ENCODE measurements around the gene FRG2B. TPM values are rescaled to one million over a fixed set of nuclear protein-coding genes. Genes with fewer than 3 reads are reported as not detected.
"Not testable (repeated sequence)": the region's sequence is repeated elsewhere in the genome, so short reads cannot be mapped to it uniquely, and the experiment has no call there.

The FRG2B gene
- total RNA-seq (2021): not detected in 2 replicates
- Bru-seq, nascent RNA: not detected
- not detected for BruChase-seq, experiment 1, labeled RNA remaining after a 2-hour chase
- not detected for BruChase-seq, experiment 2, labeled RNA remaining after a 6-hour chase
- long read RNA-seq: 0 reads

DNA sequence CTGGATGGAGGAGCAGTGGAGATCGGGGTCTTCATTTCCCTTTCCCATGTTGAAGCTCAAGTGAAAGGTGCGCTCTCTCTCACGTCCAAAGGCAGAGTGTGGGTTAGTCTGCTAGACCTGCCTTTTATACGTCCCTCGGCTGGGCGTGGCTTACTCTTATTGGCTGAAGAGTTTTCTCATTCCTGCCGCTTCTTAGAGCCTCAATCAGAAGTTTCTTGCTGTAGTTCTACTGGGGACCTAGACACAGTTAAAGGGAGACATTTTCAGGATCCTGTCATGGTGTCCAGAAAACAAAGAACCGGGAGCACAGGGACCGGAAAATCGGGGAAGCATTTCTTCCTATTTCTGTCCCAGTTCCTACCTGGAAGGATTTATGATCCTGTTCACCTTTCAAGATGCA, at the start of gene FRG2B:
TSS of gene FRG2B (minus strand) at position 101 of the 400 bp plus-strand sequence. CDS start at position 48, 53 bp downstream.
- intact Hi-C loops (cut with micrococcal nuclease; ENCODE audit: unreplicated experiment); H3K4me2 ChIP-seq; BruUV-seq (replicated peaks); H3K27ac ChIP-seq; POLR2A ChIA-PET (ENCODE audit: unreplicated experiment); H3K36me3 ChIP-seq (ENCODE audit: low read depth); H4K20me1 ChIP-seq (ENCODE audit: insufficient read depth); H3K79me2 ChIP-seq (ENCODE audit: low read depth); H3K4me3 ChIP-seq; H3K27me3 ChIP-seq (ENCODE audit: insufficient read depth, low read depth); H3K9me2 ChIP-seq (ENCODE audit: insufficient read depth); H3F3A ChIP-seq (ENCODE audit: insufficient read depth, low read depth); H3K4me1 ChIP-seq (replicated peaks; ENCODE audit: insufficient read depth); H2AFZ ChIP-seq; DNase-seq; CTCF ChIA-PET; H3K9me3 ChIP-seq (ENCODE audit: insufficient read depth, low read depth): not testable (repeated sequence)

- H3K9me2 ChIP-seq (ENCODE audit: insufficient read depth); H4K20me1 ChIP-seq (ENCODE audit: insufficient read depth); POLR2A ChIA-PET (ENCODE audit: unreplicated experiment); H3K36me3 ChIP-seq (ENCODE audit: low read depth); H3K4me2 ChIP-seq; intact Hi-C loops (cut with micrococcal nuclease; ENCODE audit: unreplicated experiment); H3K79me2 ChIP-seq (ENCODE audit: low read depth); H3K27me3 ChIP-seq (ENCODE audit: insufficient read depth, low read depth); H3K4me3 ChIP-seq; H3F3A ChIP-seq (ENCODE audit: insufficient read depth, low read depth); DNase-seq; H3K27ac ChIP-seq; H2AFZ ChIP-seq; CTCF ChIA-PET; BruUV-seq (replicated peaks); H3K4me1 ChIP-seq (replicated peaks; ENCODE audit: insufficient read depth); H3K9me3 ChIP-seq (ENCODE audit: insufficient read depth, low read depth): not testable (repeated sequence)
These were observed 40.9 kb upstream of the FRG2B start for GRCh38 chr10:133667446-133667845.

GRCh38 chr10:133663544-133664160, 37.1 kb upstream of the FRG2B start:
- H3K9me3 ChIP-seq (ENCODE audit: insufficient read depth, low read depth); POLR2A ChIA-PET (ENCODE audit: unreplicated experiment); DNase-seq; H3K4me3 ChIP-seq; H3F3A ChIP-seq (ENCODE audit: insufficient read depth, low read depth); H2AFZ ChIP-seq; CTCF ChIA-PET; H3K79me2 ChIP-seq (ENCODE audit: low read depth); H3K27ac ChIP-seq; H3K4me1 ChIP-seq (replicated peaks; ENCODE audit: insufficient read depth); BruUV-seq (replicated peaks); H3K9me2 ChIP-seq (ENCODE audit: insufficient read depth); H3K27me3 ChIP-seq (ENCODE audit: insufficient read depth, low read depth); H3K4me2 ChIP-seq; intact Hi-C loops (cut with micrococcal nuclease; ENCODE audit: unreplicated experiment); H4K20me1 ChIP-seq (ENCODE audit: insufficient read depth); H3K36me3 ChIP-seq (ENCODE audit: low read depth): not testable (repeated sequence)

- DNase-seq; POLR2A ChIA-PET (ENCODE audit: unreplicated experiment); H3K9me3 ChIP-seq (ENCODE audit: insufficient read depth, low read depth); H3K27me3 ChIP-seq (ENCODE audit: insufficient read depth, low read depth); H3K9me2 ChIP-seq (ENCODE audit: insufficient read depth); CTCF ChIA-PET; H3K79me2 ChIP-seq (ENCODE audit: low read depth); H4K20me1 ChIP-seq (ENCODE audit: insufficient read depth); H3K4me1 ChIP-seq (replicated peaks; ENCODE audit: insufficient read depth); H2AFZ ChIP-seq; H3K4me3 ChIP-seq; H3K36me3 ChIP-seq (ENCODE audit: low read depth); H3F3A ChIP-seq (ENCODE audit: insufficient read depth, low read depth); BruUV-seq (replicated peaks); H3K4me2 ChIP-seq; H3K27ac ChIP-seq; intact Hi-C loops (cut with micrococcal nuclease; ENCODE audit: unreplicated experiment): not testable (repeated sequence)
These were observed 34.5 kb upstream of the FRG2B start for GRCh38 chr10:133661122-133661521.

GRCh38 chr10:133660516-133660915, 33.9 kb upstream of the FRG2B start:
- H3K4me2 ChIP-seq; H3K9me3 ChIP-seq (ENCODE audit: insufficient read depth, low read depth); H3F3A ChIP-seq (ENCODE audit: insufficient read depth, low read depth); H3K36me3 ChIP-seq (ENCODE audit: low read depth); H4K20me1 ChIP-seq (ENCODE audit: insufficient read depth); H3K4me3 ChIP-seq; BruUV-seq (replicated peaks); H3K27ac ChIP-seq; H2AFZ ChIP-seq; H3K27me3 ChIP-seq (ENCODE audit: insufficient read depth, low read depth); CTCF ChIA-PET; intact Hi-C loops (cut with micrococcal nuclease; ENCODE audit: unreplicated experiment); H3K79me2 ChIP-seq (ENCODE audit: low read depth); H3K9me2 ChIP-seq (ENCODE audit: insufficient read depth); DNase-seq; POLR2A ChIA-PET (ENCODE audit: unreplicated experiment); H3K4me1 ChIP-seq (replicated peaks; ENCODE audit: insufficient read depth): not testable (repeated sequence)

DNA sequence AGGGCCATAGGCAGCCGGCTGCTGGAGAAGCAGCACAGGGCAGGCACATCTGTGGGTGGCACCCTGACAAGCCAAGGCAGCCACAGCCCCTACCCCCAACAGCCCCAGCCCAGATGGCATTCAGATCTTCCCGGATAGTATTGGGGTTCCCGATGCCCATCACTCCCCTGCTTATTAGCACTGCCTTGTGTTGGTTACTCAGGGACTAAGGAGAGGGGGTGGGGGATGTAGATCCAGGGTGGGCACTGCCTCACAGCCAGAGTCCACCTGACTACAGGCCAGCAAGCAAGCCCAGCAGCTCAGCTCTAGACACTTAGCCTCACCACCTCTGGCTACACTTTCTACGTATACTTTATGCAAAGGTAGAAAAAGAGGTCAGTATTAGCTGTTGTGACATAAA, 30.7 kb upstream of the FRG2B start:
- H3K27me3 ChIP-seq (ENCODE audit: insufficient read depth, low read depth); H3K9me2 ChIP-seq (ENCODE audit: insufficient read depth); H3K9me3 ChIP-seq (ENCODE audit: insufficient read depth, low read depth); H3K36me3 ChIP-seq (ENCODE audit: low read depth); H3K4me3 ChIP-seq; POLR2A ChIA-PET (ENCODE audit: unreplicated experiment); H3K27ac ChIP-seq; DNase-seq; intact Hi-C loops (cut with micrococcal nuclease; ENCODE audit: unreplicated experiment); H3K4me2 ChIP-seq; BruUV-seq (replicated peaks); H4K20me1 ChIP-seq (ENCODE audit: insufficient read depth); H3F3A ChIP-seq (ENCODE audit: insufficient read depth, low read depth); H3K4me1 ChIP-seq (replicated peaks; ENCODE audit: insufficient read depth); CTCF ChIA-PET; H2AFZ ChIP-seq; H3K79me2 ChIP-seq (ENCODE audit: low read depth): not testable (repeated sequence)

DNA sequence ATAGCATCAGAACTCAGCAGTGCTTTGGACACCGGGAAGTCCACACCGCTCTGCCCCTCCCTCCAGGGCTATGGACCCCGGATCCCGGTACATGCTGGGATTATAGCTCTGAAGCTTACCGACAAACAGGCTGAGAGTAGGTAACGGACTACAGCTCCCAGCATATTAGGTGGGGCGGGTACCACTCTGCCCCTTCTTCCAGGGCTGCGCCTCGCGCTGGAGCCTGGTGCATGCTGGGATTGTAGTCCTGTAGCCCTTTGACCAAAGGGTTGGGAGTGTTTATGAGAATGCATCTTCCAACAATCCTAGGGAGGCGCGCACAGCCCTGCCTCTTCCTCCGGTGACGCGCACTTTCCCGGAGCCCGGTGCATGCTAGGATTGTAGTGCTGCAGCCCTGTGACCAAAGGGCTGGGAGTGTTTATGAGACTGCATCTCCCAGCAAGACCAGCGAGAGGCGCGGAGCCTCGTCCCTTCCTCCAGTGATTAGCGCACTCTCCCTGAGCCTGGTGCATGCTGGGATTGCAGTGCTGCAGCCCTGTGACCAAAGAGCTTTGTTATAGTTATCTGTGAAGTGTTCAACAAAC, 22.4 kb upstream of the FRG2B start:
- DNase-seq; H3K4me1 ChIP-seq (replicated peaks; ENCODE audit: insufficient read depth); H3K9me2 ChIP-seq (ENCODE audit: insufficient read depth); H3K79me2 ChIP-seq (ENCODE audit: low read depth); H2AFZ ChIP-seq; H4K20me1 ChIP-seq (ENCODE audit: insufficient read depth); H3K36me3 ChIP-seq (ENCODE audit: low read depth); H3K4me3 ChIP-seq; CTCF ChIA-PET; H3K27me3 ChIP-seq (ENCODE audit: insufficient read depth, low read depth); POLR2A ChIA-PET (ENCODE audit: unreplicated experiment); H3K4me2 ChIP-seq; H3K9me3 ChIP-seq (ENCODE audit: insufficient read depth, low read depth); H3K27ac ChIP-seq; BruUV-seq (replicated peaks); H3F3A ChIP-seq (ENCODE audit: insufficient read depth, low read depth); intact Hi-C loops (cut with micrococcal nuclease; ENCODE audit: unreplicated experiment): not testable (repeated sequence)

Measured in PC-9 (cell line).